8988T (cell line): ENCODE results near the gene NMT2.

Experiments
- DNase-seq: peaks from one replicate; pipeline ENCODE4 v3.0.0; 2011

The NMT2 gene

DNA sequence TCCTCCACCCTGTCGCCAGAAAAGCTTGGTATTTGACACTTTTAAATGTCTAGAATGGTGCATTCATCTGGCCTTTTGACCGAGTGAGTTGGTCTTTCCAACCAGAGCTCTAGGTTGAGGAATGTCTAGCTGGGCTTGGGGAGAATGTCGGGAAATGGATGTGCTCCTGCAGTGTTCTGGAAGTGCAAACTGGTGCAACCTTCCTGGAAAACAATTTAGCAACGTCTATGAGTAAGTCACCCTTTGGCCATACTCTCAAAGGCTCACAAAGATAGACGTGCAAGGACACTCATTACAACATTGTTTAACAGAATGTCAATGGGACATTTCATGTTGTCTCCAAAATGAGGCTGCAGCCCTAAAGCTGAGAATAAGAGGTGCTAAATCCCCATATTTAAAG, 12.2 kb upstream of the NMT2 start:
- no peak for DNase-seq

DNA sequence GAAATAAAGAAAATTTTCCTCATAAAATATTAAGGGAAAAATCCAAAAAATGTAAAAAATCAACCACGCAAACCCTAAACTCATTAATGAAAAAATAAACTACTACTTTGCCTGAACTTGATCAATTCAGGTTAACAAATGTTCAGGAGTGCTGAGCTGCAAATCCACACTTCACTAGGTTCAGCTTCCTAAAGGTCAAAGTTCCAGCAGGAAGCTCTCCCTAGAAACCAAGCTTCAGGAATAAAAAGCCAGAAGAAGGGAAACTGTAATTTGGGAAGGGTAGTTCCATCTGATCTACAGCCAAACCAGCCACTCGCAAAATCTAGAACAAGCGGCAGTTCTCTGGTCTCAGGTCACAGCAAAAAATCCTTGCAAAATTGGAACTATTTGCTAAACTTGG, 7.8 kb upstream of the NMT2 start:
- DNase-seq, result no peak

DNA sequence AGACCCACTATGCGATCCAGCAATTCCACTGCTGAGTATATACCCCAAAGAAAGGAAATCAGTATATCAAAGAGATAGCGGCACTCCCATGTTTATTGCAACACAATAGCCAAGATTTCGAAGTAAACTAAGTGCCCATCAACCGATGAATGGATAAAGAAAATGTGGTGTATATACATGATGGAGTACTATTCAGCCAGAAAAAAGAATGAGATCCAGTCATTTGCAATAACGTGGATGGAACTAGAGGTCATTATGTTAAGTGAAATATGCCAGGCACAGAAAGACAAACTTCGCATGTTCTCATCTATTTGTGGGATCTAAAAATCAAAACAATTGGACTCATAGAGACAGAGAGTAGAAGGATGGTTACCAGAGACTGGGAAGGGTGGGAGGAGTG, 7.1 kb upstream of the NMT2 start:
- DNase-seq, result no peak

- no peak for DNase-seq
Observed at GRCh38 chr10:15172306-15172840, 3.9 kb upstream of the NMT2 start.

- DNase-seq, result no peak
Observed at GRCh38 chr10:15169555-15170401, 1.3 kb upstream of the NMT2 start.

GRCh38 chr10:15168786-15169554, 477 bp upstream of the NMT2 start:
- peak; percentile 86 for DNase-seq

GRCh38 chr10:15167411-15168290, 842 bp downstream of the NMT2 start:
- DNase-seq, result peak; percentile 74

DNA sequence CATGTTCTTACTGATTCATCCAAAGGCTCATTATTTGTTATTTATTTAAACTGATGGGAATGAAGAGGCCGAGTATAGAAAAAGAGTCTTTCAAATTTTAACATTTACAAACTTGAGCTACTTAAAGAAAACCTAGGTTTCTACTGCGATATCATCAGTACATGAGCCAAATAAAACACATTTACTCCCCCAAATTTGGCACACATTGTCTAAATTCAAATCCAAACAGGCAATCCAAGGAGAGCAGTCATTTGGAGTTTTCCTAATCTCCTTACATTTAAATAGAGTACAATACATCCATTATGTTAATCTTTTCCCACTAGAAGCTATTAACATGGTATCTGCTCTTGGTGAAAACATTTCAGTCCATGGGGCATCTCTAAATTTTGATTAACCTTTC, 2.2 kb downstream of the NMT2 start:
- DNase-seq, result no peak

- DNase-seq, result no peak
Observed at GRCh38 chr10:15163253-15163828, 5.2 kb downstream of the NMT2 start.

- DNase-seq, result no peak
Observed at GRCh38 chr10:15158972-15159371, 9.5 kb downstream of the NMT2 start.

DNA sequence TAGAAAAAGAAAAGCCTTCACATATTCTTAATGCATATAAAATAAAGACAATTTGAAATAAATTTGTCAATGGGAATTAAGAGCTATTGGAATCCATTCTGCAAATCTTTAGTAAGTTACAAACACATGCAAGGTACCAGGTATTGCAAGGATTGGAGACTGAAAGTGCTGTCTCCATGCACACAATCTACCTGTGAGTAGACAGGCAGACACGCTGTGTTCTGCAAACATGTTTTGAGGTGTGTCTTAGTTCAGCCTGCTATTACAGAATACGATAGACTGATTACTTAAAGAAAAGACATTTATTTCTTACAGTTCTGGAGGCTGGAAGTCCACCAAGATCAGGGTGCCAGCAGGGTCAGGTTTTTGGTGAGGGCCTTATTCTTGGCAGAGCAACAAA, 10.0 kb downstream of the NMT2 start:
- no peak for DNase-seq

- no peak for DNase-seq
Observed at GRCh38 chr10:15155978-15156656, 12.4 kb downstream of the NMT2 start.

DNA sequence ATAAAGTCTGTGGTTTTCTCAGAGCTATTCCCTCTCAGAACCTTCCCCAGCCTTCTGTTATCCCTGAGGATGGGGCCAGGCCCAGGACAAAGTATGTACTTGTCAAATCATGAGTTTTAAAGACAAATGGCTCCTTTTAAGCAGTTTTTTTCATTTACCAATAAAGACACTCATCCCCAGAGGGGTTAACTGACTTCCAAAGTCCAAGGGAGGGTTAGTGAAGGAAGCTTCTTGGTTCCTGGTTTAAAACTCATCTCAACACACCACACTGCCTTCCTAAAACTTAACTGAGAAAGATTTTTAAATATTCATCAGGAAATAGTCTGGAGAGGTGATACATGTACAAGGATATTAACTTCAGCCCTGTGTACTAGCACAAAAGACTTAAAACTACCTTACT, 15.9 kb downstream of the NMT2 start:
- DNase-seq, result no peak

GRCh38 chr10:15150563-15150962, 17.9 kb downstream of the NMT2 start:
- DNase-seq, result no peak

DNA sequence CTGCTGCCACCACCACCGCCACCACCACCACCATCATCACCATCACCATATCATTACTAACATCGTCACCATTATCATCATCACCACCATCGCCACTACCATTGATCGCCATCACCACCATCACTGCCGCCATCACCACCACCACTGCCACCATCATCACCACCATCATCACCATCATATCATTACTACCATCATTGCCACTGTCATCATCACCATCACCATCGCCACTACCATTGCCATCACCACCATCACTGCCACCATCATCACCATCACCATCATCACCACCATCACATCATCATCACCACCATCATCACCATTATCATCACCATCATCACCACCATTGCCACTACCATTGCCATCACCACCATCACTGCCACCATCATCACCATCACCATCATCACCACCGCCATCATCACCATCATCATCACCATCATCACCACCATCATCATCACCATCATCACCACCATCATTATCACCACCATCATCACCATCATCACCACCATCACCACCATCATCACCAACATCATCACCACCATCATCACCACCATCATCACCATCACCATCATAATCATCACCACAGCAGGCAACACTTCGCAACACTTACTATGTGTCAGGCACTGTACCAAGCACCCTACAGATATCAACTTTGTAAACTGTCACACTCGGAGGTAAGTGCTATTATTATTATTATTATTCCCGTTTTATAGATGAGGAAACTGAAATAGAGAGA, 19.3 kb downstream of the NMT2 start:
- DNase-seq, result no peak

GRCh38 chr10:15147594-15148392, 20.7 kb downstream of the NMT2 start:
- DNase-seq, result no peak

- no peak for DNase-seq
Observed at GRCh38 chr10:15146366-15146765, 22.1 kb downstream of the NMT2 start.

DNA sequence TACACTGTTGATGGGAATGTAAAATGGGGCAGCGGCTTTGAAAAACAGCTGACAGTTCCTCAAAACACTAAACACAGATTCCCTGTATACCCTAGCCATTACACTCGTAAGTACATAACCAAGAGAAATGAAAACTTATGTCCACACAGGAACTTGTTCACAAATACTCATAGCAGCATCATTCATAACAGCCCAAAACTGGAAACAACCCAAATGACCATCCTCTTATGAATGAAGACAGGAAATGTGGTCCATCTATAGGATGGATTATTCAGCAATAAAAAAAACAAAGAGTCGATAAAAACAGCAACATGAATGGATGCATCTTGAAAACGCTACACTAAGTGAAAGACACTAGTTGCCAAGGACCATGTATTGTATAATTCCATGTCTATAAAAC, 23.7 kb downstream of the NMT2 start:
- DNase-seq, result no peak

DNA sequence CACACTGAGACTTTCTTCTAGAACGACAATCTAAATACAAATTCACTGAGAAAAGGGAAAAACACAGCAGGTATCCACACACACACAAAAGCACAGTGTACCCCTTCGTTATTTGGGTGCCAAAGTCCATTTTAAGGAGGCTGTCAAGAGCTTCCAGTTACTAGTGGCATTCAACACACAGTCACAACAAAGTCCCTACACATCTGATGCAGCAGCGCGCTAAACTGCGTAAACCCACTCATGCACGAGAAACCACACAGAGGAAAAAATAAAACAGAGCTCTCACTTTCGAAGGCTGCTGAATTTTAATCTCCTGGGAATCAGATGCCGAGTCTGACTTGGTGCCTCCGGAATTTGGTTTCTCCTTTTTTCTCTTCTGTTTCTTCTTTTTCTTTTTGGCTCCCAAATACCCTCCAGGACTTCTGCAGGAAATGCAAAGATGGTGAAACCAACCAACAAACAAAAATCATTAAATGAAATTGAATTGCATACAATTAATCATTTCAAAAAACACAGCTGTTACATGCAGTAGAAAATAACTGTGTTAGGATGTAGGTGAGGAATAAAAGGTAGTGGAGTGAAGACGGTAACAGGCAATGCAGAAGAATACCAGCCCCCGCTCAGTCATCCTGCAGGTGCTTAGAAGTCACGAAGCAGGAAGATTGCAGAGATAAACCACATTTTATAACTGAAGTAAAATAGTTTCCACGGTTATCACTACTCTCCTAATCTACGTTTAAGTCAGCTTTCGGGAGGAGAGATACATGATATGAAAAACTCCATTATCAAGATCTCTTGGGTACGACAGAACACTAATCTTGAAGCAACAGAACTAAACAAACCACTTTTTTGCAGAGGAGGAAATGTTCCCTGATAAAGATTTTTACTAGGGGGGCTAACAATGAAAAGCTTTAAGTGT, 27.1 kb downstream of the NMT2 start:
- DNase-seq, result no peak
